Neural cell (in vitro differentiated cells): ENCODE measurements around the gene COL20A1. TPM values are rescaled to one million over a fixed set of nuclear protein-coding genes. Genes with fewer than 3 reads are reported as not detected.

ENCODE experiments used
- H2AFZ ChIP-seq: fragments of 200-600, 300-800 bp; sonication (generic), shearing (Covaris generic); 2 replicates; pipeline ENCODE4 v1.6.0; 2014; ENCODE audit warnings: low read depth, mild to moderate bottlenecking, antibody characterized with exemption, low read length, moderate library complexity
- H3F3A ChIP-seq: fragments of 200-600 bp; shearing (Covaris generic); 2 replicates; pipeline ENCODE4 v1.6.1; 2016; ENCODE audit warnings: mild to moderate bottlenecking, moderate library complexity, mixed read lengths, antibody characterized with exemption, low read length; ENCODE audit not compliant: insufficient read depth, poor library complexity, severe bottlenecking
- H3K27ac ChIP-seq: fragments of 200-600, 300-800 bp; sonication (generic), shearing (Covaris generic); 2 replicates; pipeline ENCODE4 v1.5.1; 2014; ENCODE audit warnings: mild to moderate bottlenecking, low read length, moderate library complexity
- H3K27me3 ChIP-seq: fragments of 300-800, 200-600 bp; sonication (generic), shearing (Covaris generic); 2 replicates; pipeline ENCODE4 v1.6.0; 2014; ENCODE audit warnings: mild to moderate bottlenecking, low read depth, low read length, moderate library complexity; ENCODE audit not compliant: insufficient read depth
- H3K36me3 ChIP-seq: fragments of 300-800, 200-600 bp; sonication (generic), shearing (Covaris generic); 2 replicates; pipeline ENCODE4 v1.5.1; 2014; ENCODE audit warnings: mild to moderate bottlenecking, antibody characterized with exemption, low read length, moderate library complexity; ENCODE audit not compliant: insufficient read depth
- H3K4me2 ChIP-seq: fragments of 300-800, 200-600 bp; sonication (generic), shearing (Covaris generic); 2 replicates; pipeline ENCODE4 v1.6.0; 2014; ENCODE audit warnings: mild to moderate bottlenecking, low read length
- H3K4me3 ChIP-seq: fragments of 300-800, 200-600 bp; sonication (generic), shearing (Covaris generic); 2 replicates; pipeline ENCODE4 v1.5.1; 2014; ENCODE audit warnings: mild to moderate bottlenecking, low read length, moderate library complexity
- H3K79me2 ChIP-seq: fragments of 200-600 bp; shearing (Covaris generic); replicated peaks from 2 replicates; pipeline ENCODE4 v1.6.0; 2014; ENCODE audit warnings: mild to moderate bottlenecking, low read length, moderate library complexity; ENCODE audit not compliant: insufficient read depth
- H3K9ac ChIP-seq: fragments of 300-800, 200-600 bp; sonication (generic), shearing (Covaris generic); 2 replicates; pipeline ENCODE4 v1.6.1; 2016; ENCODE audit warnings: mild to moderate bottlenecking, low read length, mixed read lengths
- H3K9me2 ChIP-seq: fragments of 200-600 bp; shearing (Covaris generic); 2 replicates; pipeline ENCODE4 v1.6.1; 2016; ENCODE audit warnings: mild to moderate bottlenecking, low read length, mixed read lengths; ENCODE audit not compliant: insufficient read depth
- H3K9me3 ChIP-seq: fragments of 200-600, 300-800 bp; sonication (generic), shearing (Covaris generic); 2 replicates; pipeline ENCODE4 v1.6.1; 2016; ENCODE audit warnings: mild to moderate bottlenecking, mixed run types, low read length, moderate library complexity, mixed read lengths
- H4K20me1 ChIP-seq: fragments of 200-600 bp; shearing (Covaris generic); 2 replicates; pipeline ENCODE4 v1.6.1; 2016; ENCODE audit warnings: mild to moderate bottlenecking, mixed run types; ENCODE audit not compliant: insufficient read depth
- EP300 ChIP-seq: fragments of 450-650 bp; conservative IDR thresholded peaks from 2 replicates; pipeline ENCODE4 v1.6.1; 2014; ENCODE audit warnings: antibody characterized with exemption, mild to moderate bottlenecking, moderate library complexity; ENCODE audit not compliant: poor library complexity, severe bottlenecking
- EZH2 ChIP-seq: fragments of 200-600, 300-800 bp; shearing (Covaris generic), sonication (generic); IDR thresholded peaks from 2 replicates; pipeline ENCODE4 v1.6.1; 2014; ENCODE audit warnings: antibody characterized with exemption, low read length, borderline replicate concordance, mild to moderate bottlenecking; ENCODE audit not compliant: insufficient read depth, poor library complexity, severe bottlenecking
- MXI1 ChIP-seq: fragments of 450-650 bp; conservative IDR thresholded peaks from 2 replicates; pipeline ENCODE4 v1.6.1; 2014; ENCODE audit warnings: antibody characterized with exemption, mild to moderate bottlenecking; ENCODE audit not compliant: poor library complexity, severe bottlenecking
- POLR2AphosphoS5 ChIP-seq: IDR thresholded peaks from 2 replicates; pipeline ENCODE4 v1.6.1; 2012
- RAD21 ChIP-seq: fragments of 450-650 bp; conservative IDR thresholded peaks from 2 replicates; pipeline ENCODE4 v1.6.1; 2014; ENCODE audit warnings: antibody characterized with exemption, mild to moderate bottlenecking, moderate library complexity
- SMC3 ChIP-seq: fragments of 450-650 bp; conservative IDR thresholded peaks from 2 replicates; pipeline ENCODE4 v1.6.1; 2014; ENCODE audit warnings: antibody characterized with exemption, mild to moderate bottlenecking, moderate library complexity; ENCODE audit not compliant: poor library complexity
- TAF1 ChIP-seq: IDR thresholded peaks from 2 replicates; pipeline ENCODE4 v1.6.1; 2012; ENCODE audit warnings: low read depth
- polyA plus RNA-seq: library from polyadenylated mRNA; depleted of rRNA; stranded (reverse); fragments of >200 nt; gene quantifications from 2 replicates; pipeline ENCODE4 v1.2.3, GENCODE V29; 2014
- TF ChIP-seq, protein P1 (sequence below): fragments of 450-650 bp; IDR thresholded peaks from 2 replicates; pipeline ENCODE4 v1.5.1; 2014; ENCODE audit warnings: antibody characterized with exemption, mild to moderate bottlenecking, moderate library complexity; ENCODE audit not compliant: poor library complexity, severe bottlenecking
- TF ChIP-seq, protein P2 (sequence below): IDR thresholded peaks from 2 replicates; pipeline ENCODE4 v1.6.1; 2012; ENCODE audit warnings: borderline replicate concordance

Gene COL20A1
- polyA plus RNA-seq, 1 donor from 2014 or later: 1.1 TPM

DNA sequence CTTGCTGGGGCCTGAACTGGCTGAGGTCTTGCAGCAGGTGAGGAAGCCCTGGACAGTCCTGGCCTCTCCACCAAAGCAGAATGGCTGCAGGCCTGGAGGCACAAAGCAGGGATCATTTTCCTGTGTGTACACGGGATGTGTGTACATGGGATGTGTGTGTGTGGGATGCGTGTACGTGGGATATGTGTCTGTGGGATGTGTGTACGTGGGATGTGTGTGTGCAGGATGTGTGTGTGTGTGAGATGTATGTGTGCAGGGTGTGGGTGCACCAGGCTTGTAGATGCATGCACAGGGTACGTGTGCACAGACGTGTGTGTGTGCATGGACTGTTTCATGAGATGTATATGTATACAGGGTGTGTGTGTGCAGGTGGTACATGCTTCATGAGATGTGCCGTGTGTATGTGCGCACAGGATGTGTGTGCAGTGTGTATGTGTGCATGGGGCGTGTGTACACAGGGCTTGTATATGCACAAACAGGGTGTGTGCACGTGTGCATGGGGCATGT, 76.1 kb downstream of the COL20A1 start:
- Histone ChIP-seq H2AFZ (no peak overlapping the region), H3K27me3 (no peaks in the 10 kb centered on the region), H3K9me2 (no peaks in the 10 kb centered on the region), H3K4me2 (no peak overlapping the region), H3K9ac (no peak overlapping the region), H3K9me3 (no peaks in the 10 kb centered on the region), H3K36me3 (no peaks in the 10 kb centered on the region), H3F3A (no peaks in the 10 kb centered on the region), H3K4me3 (no peak overlapping the region), H3K79me2 (no peaks in the 10 kb centered on the region), H3K27ac (no peak overlapping the region), H4K20me1 (no peaks in the 10 kb centered on the region)
- TF ChIP-seq TAF1 (no peak), MXI1 (no peak), EZH2 (no peak), RAD21 (no peak), SMC3 (no peak), POLR2AphosphoS5 (no peak), EP300 (no peak)
- TF ChIP-seq, protein P1, sequence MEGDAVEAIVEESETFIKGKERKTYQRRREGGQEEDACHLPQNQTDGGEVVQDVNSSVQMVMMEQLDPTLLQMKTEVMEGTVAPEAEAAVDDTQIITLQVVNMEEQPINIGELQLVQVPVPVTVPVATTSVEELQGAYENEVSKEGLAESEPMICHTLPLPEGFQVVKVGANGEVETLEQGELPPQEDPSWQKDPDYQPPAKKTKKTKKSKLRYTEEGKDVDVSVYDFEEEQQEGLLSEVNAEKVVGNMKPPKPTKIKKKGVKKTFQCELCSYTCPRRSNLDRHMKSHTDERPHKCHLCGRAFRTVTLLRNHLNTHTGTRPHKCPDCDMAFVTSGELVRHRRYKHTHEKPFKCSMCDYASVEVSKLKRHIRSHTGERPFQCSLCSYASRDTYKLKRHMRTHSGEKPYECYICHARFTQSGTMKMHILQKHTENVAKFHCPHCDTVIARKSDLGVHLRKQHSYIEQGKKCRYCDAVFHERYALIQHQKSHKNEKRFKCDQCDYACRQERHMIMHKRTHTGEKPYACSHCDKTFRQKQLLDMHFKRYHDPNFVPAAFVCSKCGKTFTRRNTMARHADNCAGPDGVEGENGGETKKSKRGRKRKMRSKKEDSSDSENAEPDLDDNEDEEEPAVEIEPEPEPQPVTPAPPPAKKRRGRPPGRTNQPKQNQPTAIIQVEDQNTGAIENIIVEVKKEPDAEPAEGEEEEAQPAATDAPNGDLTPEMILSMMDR: no peak
- TF ChIP-seq, protein P2, sequence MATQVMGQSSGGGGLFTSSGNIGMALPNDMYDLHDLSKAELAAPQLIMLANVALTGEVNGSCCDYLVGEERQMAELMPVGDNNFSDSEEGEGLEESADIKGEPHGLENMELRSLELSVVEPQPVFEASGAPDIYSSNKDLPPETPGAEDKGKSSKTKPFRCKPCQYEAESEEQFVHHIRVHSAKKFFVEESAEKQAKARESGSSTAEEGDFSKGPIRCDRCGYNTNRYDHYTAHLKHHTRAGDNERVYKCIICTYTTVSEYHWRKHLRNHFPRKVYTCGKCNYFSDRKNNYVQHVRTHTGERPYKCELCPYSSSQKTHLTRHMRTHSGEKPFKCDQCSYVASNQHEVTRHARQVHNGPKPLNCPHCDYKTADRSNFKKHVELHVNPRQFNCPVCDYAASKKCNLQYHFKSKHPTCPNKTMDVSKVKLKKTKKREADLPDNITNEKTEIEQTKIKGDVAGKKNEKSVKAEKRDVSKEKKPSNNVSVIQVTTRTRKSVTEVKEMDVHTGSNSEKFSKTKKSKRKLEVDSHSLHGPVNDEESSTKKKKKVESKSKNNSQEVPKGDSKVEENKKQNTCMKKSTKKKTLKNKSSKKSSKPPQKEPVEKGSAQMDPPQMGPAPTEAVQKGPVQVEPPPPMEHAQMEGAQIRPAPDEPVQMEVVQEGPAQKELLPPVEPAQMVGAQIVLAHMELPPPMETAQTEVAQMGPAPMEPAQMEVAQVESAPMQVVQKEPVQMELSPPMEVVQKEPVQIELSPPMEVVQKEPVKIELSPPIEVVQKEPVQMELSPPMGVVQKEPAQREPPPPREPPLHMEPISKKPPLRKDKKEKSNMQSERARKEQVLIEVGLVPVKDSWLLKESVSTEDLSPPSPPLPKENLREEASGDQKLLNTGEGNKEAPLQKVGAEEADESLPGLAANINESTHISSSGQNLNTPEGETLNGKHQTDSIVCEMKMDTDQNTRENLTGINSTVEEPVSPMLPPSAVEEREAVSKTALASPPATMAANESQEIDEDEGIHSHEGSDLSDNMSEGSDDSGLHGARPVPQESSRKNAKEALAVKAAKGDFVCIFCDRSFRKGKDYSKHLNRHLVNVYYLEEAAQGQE: no peak

DNA sequence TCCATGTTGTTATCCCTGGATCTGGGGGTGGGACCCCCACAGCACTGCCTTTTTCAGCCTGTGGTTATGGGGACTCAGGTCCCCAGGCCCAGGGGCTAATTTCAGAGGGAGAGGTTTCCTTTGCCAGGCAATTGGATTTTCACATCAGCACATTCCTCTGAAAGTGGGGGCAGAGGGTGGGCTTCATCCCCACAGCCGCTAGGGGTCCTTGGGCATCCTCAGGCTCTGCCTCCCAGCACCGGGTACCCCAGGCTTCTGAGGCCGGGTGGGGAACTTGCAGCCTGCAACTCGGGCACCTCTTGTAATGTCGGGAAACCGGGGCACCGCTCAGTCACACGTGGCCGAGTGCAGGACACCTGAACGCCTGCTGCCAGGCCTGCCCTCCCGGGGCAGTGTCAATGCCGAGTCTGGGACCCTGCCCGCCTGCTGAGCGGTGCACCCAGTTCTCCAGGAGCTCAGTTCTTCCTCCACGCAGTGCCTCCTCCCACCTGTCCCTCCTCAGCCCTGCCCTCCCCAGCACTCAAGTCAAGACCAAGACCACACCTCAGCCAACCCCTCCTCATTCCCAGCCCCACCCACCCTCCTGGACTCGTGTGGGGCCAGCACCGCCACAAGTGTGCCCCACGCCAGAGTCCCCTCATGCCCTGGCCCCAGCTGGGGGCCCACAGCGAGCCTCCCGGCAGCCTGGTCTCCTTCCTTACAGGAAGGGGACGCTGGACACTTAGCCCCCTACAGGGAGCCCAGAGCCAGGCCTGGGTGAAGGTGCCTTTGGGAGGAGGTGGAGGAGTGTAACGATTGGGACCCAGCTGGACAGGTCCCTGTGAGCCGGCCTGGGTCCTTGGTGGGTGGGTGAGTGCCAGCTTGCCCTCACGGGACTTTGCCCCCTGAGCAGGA, 77.0 kb downstream of the COL20A1 start:
- H2AFZ ChIP-seq: no peak overlapping the region
- no peaks in the 10 kb centered on the region for H3K79me2 ChIP-seq
- no peaks in the 10 kb centered on the region for H3K9me2 ChIP-seq
- H3F3A ChIP-seq: no peaks in the 10 kb centered on the region
- H3K27ac ChIP-seq: no peak overlapping the region
- no peak overlapping the region for H3K9ac ChIP-seq
- H3K36me3 ChIP-seq: no peaks in the 10 kb centered on the region
- no peaks in the 10 kb centered on the region for H3K27me3 ChIP-seq
- H4K20me1 ChIP-seq: no peaks in the 10 kb centered on the region
- TF ChIP-seq EZH2 (no peak), MXI1 (no peak), RAD21 (no peak), POLR2AphosphoS5 (no peak), SMC3 (no peak), TAF1 (no peak), EP300 (no peak)
- TF ChIP-seq, protein P2: no peak
- TF ChIP-seq, protein P1: no peak
- no peak overlapping the region for H3K4me3 ChIP-seq
- H3K9me3 ChIP-seq: no peaks in the 10 kb centered on the region
- H3K4me2 ChIP-seq: no peak overlapping the region
